AG04450 (cell line): Measurements from ENCODE around the gene MAJIN. TPM values are rescaled to one million over a fixed set of nuclear protein-coding genes. Genes with fewer than 3 reads are reported as not detected.

ENCODE experiments used
- CTCF ChIA-PET: fragments of 300-600, 350-600 bp; formaldehyde crosslinking; extraction: SDS; loops from one replicate; lab custom pipeline; 2022; ENCODE audit warnings: antibody characterized with exemption, inconsistent platforms; lab: Charles Lee
- POLR2A ChIA-PET: fragments of 350-600 bp; formaldehyde crosslinking; extraction: SDS; loops from one replicate; lab custom pipeline; 2021; ENCODE audit warnings: antibody characterized with exemption, inconsistent platforms; lab: Yijun Ruan, JAX
- DNase-seq: peaks from one replicate; pipeline ENCODE4 v3.0.0-alpha.2; 2011; ENCODE audit warnings: low read depth, low spot score
- H3K27ac ChIP-seq: one replicate; pipeline ENCODE4 v1.5.1; 2012; ENCODE audit warnings: low read depth, low read length, control low read depth
- H3K27me3 ChIP-seq: one replicate; pipeline ENCODE4 v1.6.0; 2012; ENCODE audit warnings: low read length; ENCODE audit not compliant: control insufficient read depth, insufficient read depth
- H3K4me3 ChIP-seq: 2 replicates; pipeline ENCODE4 v1.5.1; 2011; ENCODE audit warnings: mild to moderate bottlenecking, low read depth, low read length, control low read depth
- H3K9me3 ChIP-seq: 2 replicates; pipeline ENCODE4 v1.5.1; 2012; ENCODE audit warnings: low read length; ENCODE audit not compliant: control insufficient read depth, insufficient read depth
- CTCF ChIP-seq: IDR thresholded peaks from 2 replicates; pipeline ENCODE4 v1.5.1; 2011; ENCODE audit warnings: low read depth, low read length, control low read depth, inconsistent platforms
- polyA plus RNA-seq: library from polyadenylated mRNA; depleted of rRNA; stranded (reverse); fragments of >200 nt; gene quantifications from 2 replicates; pipeline ENCODE4 v1.2.3, GENCODE V29; 2011; rRNA removed
- small RNA-seq: library from RNA; depleted of rRNA; stranded (forward); fragments of <200 nt; gene quantifications from one replicate; pipeline ENCODE3, GENCODE V24; 2012; ENCODE audit warnings: low read depth; ENCODE audit not compliant: insufficient read length

MAJIN gene
- polyA plus RNA-seq, 1 experiment = not detected

- no peak overlapping the region for H3K4me3 ChIP-seq
- POLR2A ChIA-PET = interaction anchor here (0.6 to 0.7 kb wide), 2 partner anchors 36 to 126 kb away, joined by 3 to 4 read pairs; no protein-coding TSS in a partner anchor
- no peak for TF ChIP-seq CTCF
- H3K27ac ChIP-seq = no peak overlapping the region
- no peaks in the 10 kb centered on the region for H3K27me3 ChIP-seq
- no peak for DNase-seq
- CTCF ChIA-PET = interaction anchor here (0.8 to 4.1 kb wide), 4 partner anchors 44 to 47 kb away, joined by 3 to 82 read pairs (median 4); no protein-coding TSS in a partner anchor
- no peaks in the 10 kb centered on the region for H3K9me3 ChIP-seq
Measured at GRCh38 chr11:64891215-64891848, 80.6 kb downstream of the MAJIN start.

- H3K4me3 ChIP-seq = no peak overlapping the region
- no peak overlapping the region for H3K27ac ChIP-seq
- H3K27me3 ChIP-seq = no peaks in the 10 kb centered on the region
- no peaks in the 10 kb centered on the region for H3K9me3 ChIP-seq
- POLR2A ChIA-PET = no interaction called here
- no peak for TF ChIP-seq CTCF
- DNase-seq = no peak
- CTCF ChIA-PET = interaction anchor here (0.7 to 1.2 kb wide), 5 partner anchors 40 to 108 kb away, joined by 3 to 17 read pairs (median 5); no protein-coding TSS in a partner anchor
Measured at GRCh38 chr11:64890522-64890939, 81.4 kb downstream of the MAJIN start.

GRCh38 chr11:64888729-64889511, 83.0 kb downstream of the MAJIN start:
- Histone ChIP-seq H3K9me3 (no peaks in the 10 kb centered on the region), H3K4me3 (no peak overlapping the region), H3K27me3 (no peaks in the 10 kb centered on the region), H3K27ac (no peak overlapping the region)
- CTCF ChIA-PET = interaction anchor here (0.8 to 3.3 kb wide), 9 partner anchors 20 to 186 kb away, joined by 3 to 86 read pairs (median 7); partner anchors contain the start of genes BATF2 and CDC42BPG
- no peak for TF ChIP-seq CTCF
- DNase-seq = no peak
- POLR2A ChIA-PET = interaction anchor here (0.7 kb wide), 1 partner anchor 603 kb away, joined by 10 read pairs; no protein-coding TSS in a partner anchor

- H3K27me3 ChIP-seq = no peaks in the 10 kb centered on the region
- no peaks in the 10 kb centered on the region for H3K9me3 ChIP-seq
- no peak overlapping the region for H3K27ac ChIP-seq
- TF ChIP-seq CTCF = no peak
- ChIA-PET POLR2A (interaction anchor here (0.6 to 1.1 kb wide), 5 partner anchors 11 to 44 kb away, joined by 3 to 7 read pairs (median 3); partner anchors contain the start of gene CDC42BPG), CTCF (interaction anchor here (0.5 to 3.3 kb wide), 22 partner anchors 9 to 229 kb away, joined by 3 to 86 read pairs (median 6); partner anchors contain the start of genes BATF2, CDC42BPG, EHD1 and GPHA2)
- DNase-seq = no peak
- H3K4me3 ChIP-seq = no peak overlapping the region
Measured at GRCh38 chr11:64888406-64888728, 83.5 kb downstream of the MAJIN start.

Small RNAs within 50 kb of the gene (small RNA-seq; reads per million reads assigned to genes)
- gene MIR6749 (not detected), gene MIR6750 (not detected), gene MIR6879 (not detected)

Other genes starting within 250 kb of the MAJIN start
- not detected in 2 replicates for gene NRXN2, start 248.9 kb downstream of the MAJIN start, polyA plus RNA-seq
- 0.16 and 0.43 TPM in 2 replicates for gene RASGRP2, start 228.0 kb downstream of the MAJIN start, polyA plus RNA-seq
- 0.14 and 0.20 TPM in 2 replicates for gene PYGM, start 212.1 kb downstream of the MAJIN start, polyA plus RNA-seq
- 55.9 and 56.8 TPM in 2 replicates for gene SF1, start 193.6 kb downstream of the MAJIN start, polyA plus RNA-seq
- gene MAP4K2, start 168.9 kb downstream of the MAJIN start, polyA plus RNA-seq = 9.9 and 14.1 TPM in 2 replicates
- 15.0 and 22.3 TPM in 2 replicates for gene MEN1, start 161.6 kb downstream of the MAJIN start, polyA plus RNA-seq
- gene CDC42BPG, start 127.5 kb downstream of the MAJIN start, polyA plus RNA-seq = 0.02 and 0.04 TPM in 2 replicates
- 56.1 and 77.7 TPM in 2 replicates for gene EHD1, start 93.5 kb downstream of the MAJIN start, polyA plus RNA-seq
- 3.7 and 5.1 TPM in 2 replicates for gene ATG2A, start 54.9 kb downstream of the MAJIN start, polyA plus RNA-seq
- 11.2 and 16.6 TPM in 2 replicates for gene PPP2R5B, start 47.4 kb downstream of the MAJIN start, polyA plus RNA-seq
- gene GPHA2, start 36.2 kb downstream of the MAJIN start, polyA plus RNA-seq = not detected in 2 replicates
- gene BATF2, start 24.9 kb upstream of the MAJIN start, polyA plus RNA-seq = 1.5 and 2.1 TPM in 2 replicates
- 60.7 and 76.5 TPM in 2 replicates for gene ARL2, start 42.1 kb upstream of the MAJIN start, polyA plus RNA-seq
- gene SNX15, start 55.3 kb upstream of the MAJIN start, polyA plus RNA-seq = 8.0 and 10.5 TPM in 2 replicates
- gene SAC3D1, start 69.1 kb upstream of the MAJIN start, polyA plus RNA-seq = 4.5 and 5.3 TPM in 2 replicates
- 9.4 and 12.0 TPM in 2 replicates for gene NAALADL1, start 86.4 kb upstream of the MAJIN start, polyA plus RNA-seq
- 4.2 and 5.2 TPM in 2 replicates for gene CDCA5, start 111.9 kb upstream of the MAJIN start, polyA plus RNA-seq
- gene ZFPL1, start 112.1 kb upstream of the MAJIN start, polyA plus RNA-seq = 30.9 and 39.1 TPM in 2 replicates
- 38.9 and 74.1 TPM in 2 replicates for gene VPS51, start 124.1 kb upstream of the MAJIN start, polyA plus RNA-seq
- 10.3 and 15.1 TPM in 2 replicates for gene TM7SF2, start 139.8 kb upstream of the MAJIN start, polyA plus RNA-seq
- 3.1 and 3.6 TPM in 2 replicates for gene ZNHIT2, start 145.6 kb upstream of the MAJIN start, polyA plus RNA-seq
- gene FAU, start 150.0 kb upstream of the MAJIN start, polyA plus RNA-seq = 426 and 504 TPM in 2 replicates
- gene MRPL49, start 150.2 kb upstream of the MAJIN start, polyA plus RNA-seq = 54.2 and 55.7 TPM in 2 replicates
- 18.7 and 27.7 TPM in 2 replicates for gene SYVN1, start 162.4 kb upstream of the MAJIN start, polyA plus RNA-seq
- gene SPDYC, start 198.1 kb upstream of the MAJIN start, polyA plus RNA-seq = not detected in 2 replicates
- 84.1 and 123 TPM in 2 replicates for gene CAPN1, start 209.8 kb upstream of the MAJIN start, polyA plus RNA-seq